Keratinocyte (primary cell): ENCODE measurements around the gene SIPA1. TPM values are rescaled to one million over a fixed set of nuclear protein-coding genes. Genes with fewer than 3 reads are reported as not detected.

Experiments
- DNase-seq: peaks from one replicate; pipeline ENCODE4 v3.0.0-alpha.2; 2011; ENCODE audit warnings: low read depth, missing footprints, low spot score
- FAIRE-seq: peaks from 2 replicates; lab custom pipeline; 2011; peaks lifted over from hg19 to GRCh38; lab: Jason Lieb, UNC
- H2AFZ ChIP-seq: 2 replicates; pipeline ENCODE4 v1.6.0; 2012; ENCODE audit warnings: low read length, control low read depth, inconsistent platforms; ENCODE audit not compliant: control insufficient read depth
- H3K27ac ChIP-seq: 2 replicates; pipeline ENCODE4 v1.5.1; 2011; ENCODE audit warnings: low read length; ENCODE audit not compliant: control insufficient read depth, insufficient read depth
- H3K27me3 ChIP-seq: 3 replicates; pipeline ENCODE4 v1.6.0; 2011; ENCODE audit warnings: low read length; ENCODE audit not compliant: control insufficient read depth, insufficient read depth; ENCODE audit errors: extremely low read depth
- H3K36me3 ChIP-seq, 2 experiments: 2 replicates in 1 of 2; 3 replicates in 1 of 2; pipeline ENCODE4 v1.5.1; 2011; ENCODE audit warnings: low read length in 2 of 2, mild to moderate bottlenecking in 1 of 2; ENCODE audit not compliant: control insufficient read depth in 2 of 2, insufficient read depth in 2 of 2; ENCODE audit errors: extremely low read depth in 1 of 2
- H3K4me1 ChIP-seq: 3 replicates; pipeline ENCODE4 v1.5.1; 2011; ENCODE audit warnings: low read length; ENCODE audit not compliant: control insufficient read depth, insufficient read depth; ENCODE audit errors: extremely low read depth
- H3K4me2 ChIP-seq: 3 replicates; pipeline ENCODE4 v1.6.0; 2011; ENCODE audit warnings: low read depth, low read length; ENCODE audit not compliant: control insufficient read depth, insufficient read depth; ENCODE audit errors: extremely low read depth
- H3K4me3 ChIP-seq, 3 experiments: fragments of 200-600 bp in 1 of 3; sonication (generic) in 1 of 3; 2 replicates in 2 of 3; 3 replicates in 1 of 3; pipeline ENCODE4 v1.5.1; 2011 to 2016; ENCODE audit warnings: low read length in 3 of 3, mild to moderate bottlenecking in 3 of 3, control low read depth in 2 of 3, inconsistent platforms in 1 of 3, low read depth in 1 of 3, mixed read lengths in 1 of 3, mixed run types in 1 of 3, moderate library complexity in 1 of 3; ENCODE audit not compliant: control insufficient read depth in 2 of 3, insufficient read depth in 2 of 3; ENCODE audit errors: extremely low read depth in 1 of 3
- H3K79me2 ChIP-seq: 2 replicates; pipeline ENCODE4 v1.6.0; 2012; ENCODE audit warnings: low read length; ENCODE audit not compliant: control insufficient read depth, insufficient read depth
- H3K9ac ChIP-seq: 3 replicates; pipeline ENCODE4 v1.6.0; 2011; ENCODE audit warnings: low read length; ENCODE audit not compliant: control insufficient read depth, insufficient read depth; ENCODE audit errors: extremely low read depth
- H3K9me1 ChIP-seq: 3 replicates; pipeline ENCODE4 v1.6.0; 2011; ENCODE audit warnings: low read length; ENCODE audit not compliant: control insufficient read depth, insufficient read depth; ENCODE audit errors: extremely low read depth
- H3K9me3 ChIP-seq: 2 replicates; pipeline ENCODE4 v1.5.1; 2012; ENCODE audit warnings: low read depth, low read length; ENCODE audit not compliant: control insufficient read depth
- H4K20me1 ChIP-seq: 3 replicates; pipeline ENCODE4 v1.6.0; 2011; ENCODE audit warnings: low read length; ENCODE audit not compliant: control insufficient read depth, insufficient read depth; ENCODE audit errors: extremely low read depth
- EZH2 ChIP-seq: IDR thresholded peaks from one replicate; pipeline ENCODE4 v1.6.1; 2012; ENCODE audit warnings: inconsistent platforms, mild to moderate bottlenecking, low read length, moderate library complexity
- dilution Hi-C: fragments of 300-500 bp; cut with MboI; formaldehyde crosslinking; loops from one replicate; pipeline ENCODE4 v1.7.0; 2020; ENCODE audit warnings: low sequenced_read_pairs; ENCODE audit not compliant: extremely low pct_ligation_motif_present
- polyA plus RNA-seq, 5 experiments: library from polyadenylated mRNA; depleted of rRNA in 3 of 5; stranded (reverse) in 3 of 5; stranded (forward) in 1 of 5; unstranded in 1 of 5; fragments of >200 nt; gene quantifications; 1 replicate in 1 of 5; 2 replicates in 3 of 5; 3 replicates in 1 of 5; pipeline versions ENCODE4 v1.2.1 to v1.2.3, GENCODE V29; 2011 to 2012; ENCODE audit warnings: missing spikeins in 2 of 5, low read depth in 1 of 5, low replicate concordance in 1 of 5
- TF ChIP-seq, protein P1 (sequence below), 3 experiments: IDR thresholded peaks in 1 of 3; conservative IDR thresholded peaks in 1 of 3; optimal IDR thresholded peaks in 1 of 3; 2 replicates in 2 of 3; 3 replicates in 1 of 3; pipeline versions ENCODE3 to v1.5.1; 2011; ENCODE audit warnings: low read length in 3 of 3, mild to moderate bottlenecking in 3 of 3, moderate library complexity in 2 of 3, control low read depth in 1 of 3, inconsistent platforms in 1 of 3; ENCODE audit not compliant: insufficient read depth in 2 of 3; ENCODE audit errors: extremely low read depth in 1 of 3

The SIPA1 gene
- polyA plus RNA-seq, 1 donor (not counting 4 experiments of a cell fraction or from before 2014, with no cell fraction given) = 4.5 TPM

DNA sequence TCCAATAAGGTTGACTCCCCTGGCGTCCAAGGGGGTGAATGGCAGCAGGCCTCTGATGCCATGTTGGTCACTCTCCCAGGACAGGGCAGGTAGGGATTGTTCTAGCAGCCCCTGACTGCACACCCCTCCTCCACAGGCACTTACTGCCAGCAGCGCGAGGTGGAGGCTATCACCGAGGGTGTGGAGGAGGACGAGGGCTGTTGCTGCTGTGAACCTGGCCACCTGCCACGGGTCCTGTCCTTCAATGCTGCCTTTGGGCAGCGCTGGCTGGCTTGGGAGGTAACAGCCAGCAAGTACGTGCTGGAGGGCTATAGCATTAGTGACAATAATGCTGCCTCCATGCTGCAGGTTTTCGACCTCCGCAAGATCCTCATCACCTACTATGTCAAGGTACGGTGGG lies 7.7 kb upstream of the SIPA1 start:
- no peaks in the 10 kb centered on the region for H3K27me3 ChIP-seq
- DNase-seq (no peak), FAIRE-seq (no peak)
- no peaks in the 10 kb centered on the region for H3K79me2 ChIP-seq
- H3K4me2 ChIP-seq = no peak overlapping the region
- TF ChIP-seq, protein P1, sequence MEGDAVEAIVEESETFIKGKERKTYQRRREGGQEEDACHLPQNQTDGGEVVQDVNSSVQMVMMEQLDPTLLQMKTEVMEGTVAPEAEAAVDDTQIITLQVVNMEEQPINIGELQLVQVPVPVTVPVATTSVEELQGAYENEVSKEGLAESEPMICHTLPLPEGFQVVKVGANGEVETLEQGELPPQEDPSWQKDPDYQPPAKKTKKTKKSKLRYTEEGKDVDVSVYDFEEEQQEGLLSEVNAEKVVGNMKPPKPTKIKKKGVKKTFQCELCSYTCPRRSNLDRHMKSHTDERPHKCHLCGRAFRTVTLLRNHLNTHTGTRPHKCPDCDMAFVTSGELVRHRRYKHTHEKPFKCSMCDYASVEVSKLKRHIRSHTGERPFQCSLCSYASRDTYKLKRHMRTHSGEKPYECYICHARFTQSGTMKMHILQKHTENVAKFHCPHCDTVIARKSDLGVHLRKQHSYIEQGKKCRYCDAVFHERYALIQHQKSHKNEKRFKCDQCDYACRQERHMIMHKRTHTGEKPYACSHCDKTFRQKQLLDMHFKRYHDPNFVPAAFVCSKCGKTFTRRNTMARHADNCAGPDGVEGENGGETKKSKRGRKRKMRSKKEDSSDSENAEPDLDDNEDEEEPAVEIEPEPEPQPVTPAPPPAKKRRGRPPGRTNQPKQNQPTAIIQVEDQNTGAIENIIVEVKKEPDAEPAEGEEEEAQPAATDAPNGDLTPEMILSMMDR (optimal IDR thresholded peaks at IDR 0.05 in 1 of 3, IDR thresholded peaks at IDR 0.05 in 1 of 3, conservative IDR thresholded peaks at IDR 0.05 in 1 of 3; ENCODE audit: extremely low read depth in 1 of 3, insufficient read depth in 2 of 3, low read length in 3 of 3) = no peak
- no peak for TF ChIP-seq EZH2
- H3K9me1 ChIP-seq = no peaks in the 10 kb centered on the region
- H3K4me1 ChIP-seq = no peaks in the 10 kb centered on the region
- H2AFZ ChIP-seq = no peak overlapping the region
- H3K27ac ChIP-seq = no peak overlapping the region
- dilution Hi-C loops = no loop called here
- H3K36me3 ChIP-seq = peaks cover 57 to 62% of the 10 kb centered on the region in 2 experiments
- H3K9ac ChIP-seq = no peak overlapping the region
- H3K4me3 ChIP-seq = no peak overlapping the region
- no peaks in the 10 kb centered on the region for H4K20me1 ChIP-seq
- no peaks in the 10 kb centered on the region for H3K9me3 ChIP-seq

DNA sequence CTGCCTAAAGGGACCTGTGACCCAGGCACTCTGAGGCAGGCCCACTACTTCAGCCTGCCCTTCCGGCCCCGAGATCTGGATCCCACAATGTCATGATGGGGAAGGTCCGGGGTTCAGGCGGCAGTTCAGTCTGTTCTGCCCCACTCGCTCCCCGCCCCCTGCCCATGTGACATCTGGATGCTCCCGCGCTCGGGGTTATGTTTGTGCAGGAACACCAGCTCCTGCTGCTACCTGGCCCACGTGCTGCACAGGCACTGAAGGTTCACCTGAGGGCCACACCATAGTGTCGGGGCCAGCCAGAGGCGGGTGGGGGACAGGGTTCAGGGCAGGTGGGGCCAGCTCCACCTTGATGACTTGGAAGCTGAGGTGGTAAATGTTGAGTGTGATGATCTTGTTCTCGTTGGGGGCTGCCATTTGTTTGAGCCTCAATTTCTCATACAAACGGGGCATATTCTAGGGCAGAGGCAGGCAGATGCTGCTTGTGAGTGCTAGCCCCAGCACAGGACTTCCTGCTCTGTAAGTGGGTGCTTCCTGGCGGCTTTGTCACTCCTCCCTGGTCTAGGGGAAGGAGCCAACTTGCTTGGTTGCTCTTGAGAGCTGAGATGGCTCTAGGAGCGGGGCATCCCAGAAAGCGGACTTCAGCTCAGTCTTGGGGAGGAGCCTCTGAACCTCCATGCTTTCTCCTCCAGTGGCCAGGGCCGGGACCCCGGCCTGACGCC lies 4.4 kb upstream of the SIPA1 start:
- Histone ChIP-seq H3K36me3 (peaks cover 49 to 55% of the 10 kb centered on the region in 2 experiments), H3K79me2 (no peaks in the 10 kb centered on the region), H3K4me1 (peaks cover 5% of the 10 kb centered on the region), H3K4me2 (no peak overlapping the region), H3K9me3 (no peaks in the 10 kb centered on the region), H3K27me3 (no peaks in the 10 kb centered on the region), H2AFZ (no peak overlapping the region), H3K4me3 (no peak overlapping the region), H3K9me1 (no peaks in the 10 kb centered on the region), H3K9ac (no peak overlapping the region), H3K27ac (no peak overlapping the region), H4K20me1 (peaks cover 4% of the 10 kb centered on the region)
- DNase-seq (no peak), FAIRE-seq (no peak)
- no peak for TF ChIP-seq EZH2
- TF ChIP-seq, protein P1 (optimal IDR thresholded peaks at IDR 0.05 in 1 of 3, IDR thresholded peaks at IDR 0.05 in 1 of 3, conservative IDR thresholded peaks at IDR 0.05 in 1 of 3; ENCODE audit: extremely low read depth in 1 of 3, insufficient read depth in 2 of 3, low read length in 3 of 3) = no peak
- dilution Hi-C loops = no loop called here
